ENCODE measurements around the gene PODXL2.

DNA sequence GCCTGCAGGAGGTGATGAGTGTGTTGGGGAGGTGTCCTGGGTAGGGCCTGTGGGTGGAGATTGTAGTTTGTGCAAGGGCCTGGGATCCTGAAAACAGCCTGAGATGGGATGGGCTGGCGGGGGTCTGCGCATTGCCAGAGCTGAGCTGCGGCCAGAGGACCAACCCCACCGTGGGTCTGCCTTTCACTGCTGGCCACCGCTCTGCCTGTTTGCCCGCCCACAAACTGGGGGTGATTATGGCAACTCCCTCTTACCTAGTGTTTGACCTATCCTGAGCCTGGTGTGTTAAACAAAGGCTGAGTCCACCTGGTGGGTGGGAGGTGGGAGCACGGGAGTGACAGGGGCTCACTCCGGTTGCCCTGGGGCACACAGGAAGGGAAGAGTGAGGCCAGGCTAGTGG lies 53.6 kb downstream of the PODXL2 start:
- TF ChIP-seq POLR2A (IDR thresholded peaks at IDR 0.05; ENCODE audit: low read length), result no peak
- TF ChIP-seq GATA1 (IDR thresholded peaks at IDR 0.05; ENCODE audit: low read depth, low read length), result no peak
